HUES6 (cell line): ENCODE measurements around the gene TMA7B.

Experiments
- H3K27ac ChIP-seq: 2 replicates; pipeline ENCODE4 v1.7.0; 2013; ENCODE audit warnings: low read depth, mild to moderate bottlenecking, low read length, inconsistent platforms
- H3K27me3 ChIP-seq: 2 replicates; pipeline ENCODE4 v1.6.1; 2013; ENCODE audit warnings: low read length; ENCODE audit not compliant: control insufficient read depth, insufficient read depth
- H3K36me3 ChIP-seq: 2 replicates; pipeline ENCODE4 v1.6.1; 2013; ENCODE audit warnings: low read length; ENCODE audit not compliant: control insufficient read depth, insufficient read depth
- H3K4me1 ChIP-seq: 2 replicates; pipeline ENCODE4 v1.6.1; 2013; ENCODE audit warnings: low read length; ENCODE audit not compliant: control insufficient read depth, insufficient read depth
- H3K4me3 ChIP-seq: 2 replicates; pipeline ENCODE4 v1.5.1; 2013; ENCODE audit warnings: low read depth, low read length
- H3K9ac ChIP-seq: one replicate; pipeline ENCODE4 v1.6.1; 2013; ENCODE audit warnings: mild to moderate bottlenecking, low read length
- H3K9me3 ChIP-seq: 2 replicates; pipeline ENCODE4 v1.6.1; 2013; ENCODE audit warnings: low read depth, low read length; ENCODE audit not compliant: control insufficient read depth, insufficient read depth

The TMA7B gene

DNA sequence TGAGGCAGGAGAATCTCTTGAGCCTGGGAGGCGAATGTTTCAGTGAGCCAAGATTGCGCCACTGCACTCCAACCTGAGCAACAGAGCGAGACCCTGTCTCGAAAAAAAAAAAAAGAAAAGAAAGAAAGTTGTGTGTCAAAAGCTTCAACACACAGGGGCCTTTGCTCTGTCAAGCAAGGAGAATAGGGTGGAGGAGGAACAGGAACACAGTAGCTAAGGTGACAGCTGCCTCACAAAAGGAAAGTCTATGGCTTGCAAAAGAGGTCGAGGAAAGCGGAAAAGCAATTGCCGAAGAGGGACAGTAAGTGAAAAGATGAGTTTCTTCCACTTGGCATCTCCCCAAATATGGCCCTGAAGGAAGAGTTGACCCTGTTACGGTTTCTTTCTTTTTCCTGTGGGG lies 26.5 kb upstream of the TMA7B start:
- H3K27ac ChIP-seq, result no peak overlapping the region
- no peaks in the 10 kb centered on the region for H3K27me3 ChIP-seq

DNA sequence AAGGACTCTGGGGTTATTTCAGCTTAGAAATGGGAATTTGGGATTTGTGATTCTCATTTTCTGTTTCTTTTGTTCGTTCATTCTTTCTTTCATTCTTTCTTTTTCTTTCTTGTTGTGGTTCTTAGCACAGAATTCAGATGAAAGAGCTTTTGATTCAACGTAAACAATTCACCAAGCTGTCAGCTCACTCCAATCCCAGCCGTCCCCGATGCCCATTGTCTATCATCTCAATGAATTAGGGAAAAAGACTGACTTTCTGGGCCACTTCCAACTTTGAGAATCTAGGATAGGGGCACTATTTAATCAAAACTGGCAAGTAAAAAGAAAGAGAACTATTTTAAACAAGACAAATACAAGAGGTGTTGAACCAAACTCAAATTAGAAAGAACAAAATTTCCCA lies 25.1 kb upstream of the TMA7B start:
- no peaks in the 10 kb centered on the region for H3K9me3 ChIP-seq
- no peak overlapping the region for H3K27ac ChIP-seq
- H3K36me3 ChIP-seq, result no peaks in the 10 kb centered on the region
- H3K9ac ChIP-seq, result no peak overlapping the region
- no peaks in the 10 kb centered on the region for H3K27me3 ChIP-seq
- no peak overlapping the region for H3K4me3 ChIP-seq
- H3K4me1 ChIP-seq, result peaks cover 22% of the 10 kb centered on the region

More for the DNA sequence above, 26.5 kb upstream of the TMA7B start:
- Histone ChIP-seq H3K9me3 (no peaks in the 10 kb centered on the region), H3K4me1 (peaks cover 22% of the 10 kb centered on the region), H3K9ac (no peak overlapping the region), H3K4me3 (no peak overlapping the region), H3K36me3 (no peaks in the 10 kb centered on the region)

DNA sequence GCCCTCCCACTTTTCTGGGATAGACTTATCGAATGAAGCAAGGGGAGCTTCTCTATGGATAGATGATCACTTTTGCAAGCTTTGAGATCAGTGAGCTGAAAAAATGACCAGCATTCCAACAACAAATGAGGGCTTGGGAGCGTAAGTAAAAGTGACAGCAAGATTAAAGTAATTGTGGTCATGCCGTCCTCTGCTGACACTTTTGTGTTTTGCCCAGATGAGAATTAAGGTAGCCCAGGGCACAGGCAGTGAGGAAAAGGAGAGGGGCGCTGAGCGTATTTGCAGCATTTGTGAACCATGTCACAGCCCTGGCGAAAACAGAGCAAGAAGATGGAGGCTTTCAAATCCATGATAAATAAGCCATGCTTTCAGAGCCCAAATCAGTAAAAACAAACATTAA lies 24.6 kb upstream of the TMA7B start:
- peaks cover 25% of the 10 kb centered on the region for H3K4me1 ChIP-seq
- H3K9me3 ChIP-seq, result no peaks in the 10 kb centered on the region
- H3K4me3 ChIP-seq, result no peak overlapping the region
- no peaks in the 10 kb centered on the region for H3K27me3 ChIP-seq
- no peak overlapping the region for H3K9ac ChIP-seq
- H3K27ac ChIP-seq, result no peak overlapping the region
- H3K36me3 ChIP-seq, result no peaks in the 10 kb centered on the region

DNA sequence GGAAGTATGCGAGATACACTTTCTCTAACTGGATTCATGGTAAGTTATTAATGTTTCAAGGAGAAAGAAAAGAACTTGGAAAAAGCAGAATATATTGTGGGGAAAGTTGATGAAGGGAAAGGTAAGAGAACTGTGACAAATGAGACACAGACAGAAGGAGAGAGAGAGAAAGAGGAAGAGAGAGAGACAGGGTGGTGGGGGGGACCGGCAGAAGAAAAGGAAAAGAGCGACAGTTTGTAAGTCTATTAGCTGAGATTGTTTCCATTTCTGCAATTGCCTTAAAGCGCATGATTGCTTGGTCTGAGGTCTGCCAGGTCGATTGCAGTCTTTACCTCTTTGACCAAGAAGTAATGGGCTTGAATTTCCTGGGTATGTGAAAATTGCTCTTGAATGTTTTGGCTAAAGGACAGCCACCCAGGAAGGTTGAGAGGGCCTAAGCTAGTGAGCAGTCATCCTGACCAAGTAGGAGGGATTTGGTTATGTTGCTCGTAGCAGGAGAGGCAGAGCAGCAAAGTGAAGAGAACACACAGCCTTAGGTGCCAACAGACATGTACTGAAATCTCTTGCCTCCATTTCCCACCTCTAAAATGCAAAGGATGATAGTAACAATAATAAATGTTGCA lies 23.6 kb upstream of the TMA7B start:
- no peaks in the 10 kb centered on the region for H3K27me3 ChIP-seq

DNA sequence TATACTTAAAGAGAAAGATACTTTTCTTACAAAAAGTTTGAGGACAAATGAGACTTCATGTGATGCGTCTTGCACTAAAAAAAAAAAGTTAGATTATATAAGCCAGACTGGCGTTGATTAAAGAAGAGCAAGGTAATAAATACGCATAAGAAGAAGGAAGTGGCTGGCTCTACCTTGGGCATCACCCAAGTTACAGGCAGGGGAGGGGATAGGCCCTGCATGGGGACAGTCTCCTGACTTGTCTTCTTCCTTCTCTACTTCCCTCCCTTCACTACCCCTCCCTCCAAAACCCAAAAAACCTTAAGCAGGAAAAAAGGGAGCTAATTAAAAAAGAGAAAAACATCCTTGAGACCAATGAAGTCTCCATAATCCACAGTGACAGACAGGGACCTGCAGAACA lies 22.3 kb upstream of the TMA7B start:
- Histone ChIP-seq H3K27me3 (no peaks in the 10 kb centered on the region), H3K4me3 (no peak overlapping the region), H3K4me1 (peaks cover 41% of the 10 kb centered on the region), H3K36me3 (no peaks in the 10 kb centered on the region), H3K9me3 (no peaks in the 10 kb centered on the region), H3K9ac (no peak overlapping the region), H3K27ac (no peak overlapping the region)

More for the DNA sequence above, 23.6 kb upstream of the TMA7B start:
- Histone ChIP-seq H3K36me3 (no peaks in the 10 kb centered on the region), H3K9me3 (no peaks in the 10 kb centered on the region), H3K27ac (no peak overlapping the region), H3K4me1 (peaks cover 36% of the 10 kb centered on the region), H3K4me3 (no peak overlapping the region), H3K9ac (no peak overlapping the region)

DNA sequence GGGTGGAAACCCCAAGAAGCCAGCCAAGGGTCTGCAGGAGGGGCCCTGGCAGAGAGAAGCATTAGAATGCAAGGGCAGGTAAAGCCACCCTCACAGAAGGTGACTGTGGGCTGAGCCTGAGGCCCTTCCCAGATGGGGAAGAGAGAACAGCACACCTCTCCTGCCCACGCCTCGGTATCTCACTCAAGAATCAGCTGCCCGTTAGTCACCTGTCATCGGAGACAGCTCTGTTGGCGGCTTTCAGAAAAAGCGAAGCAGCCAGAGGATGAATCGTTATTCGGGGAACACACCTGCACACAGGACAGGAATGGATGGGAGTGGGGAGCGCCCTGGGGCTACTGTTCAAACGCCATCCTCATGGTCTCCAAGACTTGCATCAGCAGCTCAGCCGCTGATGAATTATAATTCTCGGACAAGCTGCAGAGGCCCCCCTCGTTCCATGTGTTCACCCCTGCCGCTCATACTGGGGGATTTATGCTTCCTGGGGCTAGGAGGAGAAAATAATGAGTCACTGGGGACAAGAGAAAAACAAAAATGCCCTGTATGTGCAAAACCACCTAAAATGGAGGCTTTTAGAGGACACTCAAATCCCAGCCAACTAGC lies 21.6 kb upstream of the TMA7B start:
- no peak overlapping the region for H3K4me3 ChIP-seq
- H3K27ac ChIP-seq, result no peak overlapping the region
- no peaks in the 10 kb centered on the region for H3K27me3 ChIP-seq
- H3K4me1 ChIP-seq, result peaks cover 41% of the 10 kb centered on the region
- H3K9me3 ChIP-seq, result no peaks in the 10 kb centered on the region
- no peaks in the 10 kb centered on the region for H3K36me3 ChIP-seq
- no peak overlapping the region for H3K9ac ChIP-seq

DNA sequence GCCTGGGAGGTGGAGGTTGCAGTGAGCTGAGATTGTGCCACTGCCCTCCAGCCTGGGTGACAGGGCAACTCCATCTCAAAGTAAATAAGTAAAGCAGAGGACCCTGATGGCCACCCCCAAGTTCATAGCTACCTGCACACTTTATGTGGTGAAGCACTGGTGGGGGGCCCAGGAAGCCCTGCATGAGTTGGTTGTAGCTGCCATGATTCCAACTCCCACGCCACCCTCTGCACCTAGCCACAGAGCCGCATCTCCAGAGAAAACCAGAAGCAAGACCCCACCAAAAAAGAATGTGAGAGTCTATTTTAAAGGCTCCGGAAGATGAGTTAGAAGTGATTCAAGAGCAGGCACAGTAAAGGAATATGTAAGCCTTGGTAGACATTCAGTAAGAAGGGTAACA lies 20.4 kb upstream of the TMA7B start:
- H3K27ac ChIP-seq, result no peak overlapping the region
- no peaks in the 10 kb centered on the region for H3K36me3 ChIP-seq
- H3K4me1 ChIP-seq, result peaks cover 46% of the 10 kb centered on the region
- no peak overlapping the region for H3K9ac ChIP-seq
- H3K4me3 ChIP-seq, result no peak overlapping the region
- H3K27me3 ChIP-seq, result no peaks in the 10 kb centered on the region
- no peaks in the 10 kb centered on the region for H3K9me3 ChIP-seq

DNA sequence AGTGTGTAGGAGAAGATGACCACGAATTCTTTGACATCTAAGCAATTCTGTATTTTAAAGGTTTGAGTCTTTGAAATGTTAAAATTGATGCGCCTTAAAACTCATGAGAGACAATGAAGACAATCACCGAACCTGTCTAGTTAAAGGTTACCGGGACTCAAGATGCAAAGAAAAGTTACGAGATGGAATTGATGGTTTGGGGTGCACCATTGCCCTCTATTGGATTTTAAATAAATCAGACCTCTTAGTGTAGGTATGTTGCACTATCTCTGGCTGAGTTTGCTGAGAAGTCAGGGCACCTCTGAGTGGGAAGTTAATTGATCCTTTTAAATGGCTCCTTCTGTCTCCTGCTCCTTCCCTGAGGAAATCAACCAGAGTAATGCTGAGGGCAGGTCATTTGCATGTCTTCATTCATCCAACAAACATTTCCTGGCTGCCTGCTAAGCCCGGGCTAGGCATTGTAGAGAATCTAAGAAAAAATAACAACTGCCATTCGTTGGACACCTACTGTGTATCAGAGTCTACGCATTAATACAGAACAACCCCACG lies 19.4 kb upstream of the TMA7B start:
- H3K27me3 ChIP-seq, result no peaks in the 10 kb centered on the region
- no peak overlapping the region; the same call in 1 of the 2 replicates for H3K27ac ChIP-seq
- no peak overlapping the region for H3K9ac ChIP-seq
- H3K9me3 ChIP-seq, result no peaks in the 10 kb centered on the region
- no peak overlapping the region for H3K4me3 ChIP-seq
- H3K36me3 ChIP-seq, result no peaks in the 10 kb centered on the region
- H3K4me1 ChIP-seq, result peaks cover 44% of the 10 kb centered on the region

DNA sequence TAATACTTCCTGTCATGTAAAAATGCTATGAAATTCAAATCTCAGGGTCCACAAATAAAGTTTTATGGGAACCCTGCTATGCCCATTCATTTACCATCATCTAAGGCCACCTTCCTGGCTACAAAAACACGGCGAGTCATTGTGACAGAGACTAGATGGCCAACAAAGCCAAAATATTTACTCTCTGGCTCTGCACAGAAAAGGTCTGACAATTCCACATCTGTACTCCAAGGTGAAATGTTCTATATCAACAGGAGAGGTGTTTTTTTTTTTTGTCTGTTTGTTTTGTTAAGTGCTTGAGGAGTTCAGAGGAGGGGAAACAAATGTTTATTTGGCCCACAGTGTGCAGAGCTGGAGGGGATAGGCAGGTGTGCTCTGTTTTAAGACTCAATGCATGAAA lies 18.6 kb upstream of the TMA7B start:
- Histone ChIP-seq H3K27me3 (no peaks in the 10 kb centered on the region), H3K27ac (no peak overlapping the region), H3K9ac (no peak overlapping the region), H3K4me3 (no peak overlapping the region), H3K36me3 (no peaks in the 10 kb centered on the region), H3K9me3 (no peaks in the 10 kb centered on the region), H3K4me1 (peaks cover 50% of the 10 kb centered on the region)

DNA sequence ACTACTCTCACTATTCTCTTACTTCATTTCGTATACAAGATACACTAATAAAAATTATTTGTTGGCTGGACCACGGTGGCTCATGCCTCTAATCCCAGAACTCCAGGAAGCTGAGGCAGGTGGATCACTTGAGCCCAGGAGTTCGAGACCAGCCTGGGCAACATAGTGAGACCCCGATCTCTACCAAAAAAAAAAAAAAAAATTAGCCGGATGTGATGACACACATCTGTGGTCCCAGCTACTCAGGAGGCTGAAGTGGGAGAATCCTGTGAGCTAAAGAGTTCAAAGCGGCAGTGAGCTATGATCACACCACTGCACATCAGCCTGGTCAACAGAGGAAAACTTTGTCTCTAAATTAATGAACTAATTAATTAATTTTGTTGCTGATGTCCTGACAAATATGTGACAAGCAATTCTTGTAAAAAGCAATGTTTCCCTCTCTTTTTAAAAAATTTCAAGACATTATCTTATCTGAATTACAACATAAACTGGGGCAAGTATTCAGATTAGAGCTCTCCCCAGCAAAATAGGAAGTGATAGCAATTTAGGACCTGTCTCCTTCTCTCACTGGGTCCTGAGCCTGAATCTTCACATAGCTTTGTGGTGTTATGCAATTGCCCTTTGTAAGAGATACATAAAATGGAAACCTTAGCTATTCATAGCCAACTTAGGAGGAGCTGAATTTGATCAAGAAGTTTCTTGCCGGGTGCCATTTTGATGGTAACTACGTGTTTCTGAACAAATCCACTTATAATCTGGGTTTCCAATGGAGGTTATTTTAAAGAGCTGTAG lies 17.6 kb upstream of the TMA7B start:
- H3K4me3 ChIP-seq, result no peak overlapping the region
- peaks cover 60% of the 10 kb centered on the region for H3K4me1 ChIP-seq
- H3K9ac ChIP-seq, result no peak overlapping the region
- no peaks in the 10 kb centered on the region for H3K27me3 ChIP-seq
- H3K36me3 ChIP-seq, result no peaks in the 10 kb centered on the region
- H3K27ac ChIP-seq, result no peak overlapping the region
- no peaks in the 10 kb centered on the region for H3K9me3 ChIP-seq

DNA sequence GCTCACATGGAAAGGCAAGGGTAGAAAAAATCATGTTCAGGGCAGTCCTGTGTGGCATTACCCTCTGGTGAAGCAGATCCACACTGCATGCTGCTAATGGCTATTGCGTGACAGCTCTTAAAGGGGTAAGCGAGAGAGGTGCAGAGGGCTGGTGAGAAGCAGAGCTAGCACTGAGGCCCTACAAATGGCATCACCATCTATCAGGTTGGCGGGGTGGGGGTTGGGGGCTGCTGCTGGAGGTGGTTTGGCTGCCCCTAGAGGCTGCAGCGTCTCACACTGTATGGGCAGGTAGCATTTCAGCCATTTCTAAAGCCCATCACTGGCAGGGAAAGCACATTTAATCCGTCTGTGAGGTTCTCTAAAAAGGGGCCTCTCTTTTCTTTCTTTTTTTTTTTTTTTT lies 16.9 kb upstream of the TMA7B start:
- Histone ChIP-seq H3K27me3 (no peaks in the 10 kb centered on the region), H3K9me3 (no peaks in the 10 kb centered on the region), H3K9ac (no peak overlapping the region), H3K4me1 (peaks cover 65% of the 10 kb centered on the region), H3K27ac (no peak overlapping the region), H3K4me3 (no peak overlapping the region), H3K36me3 (no peaks in the 10 kb centered on the region)
